Stimulated activated CD8-positive, alpha-beta memory T cell treated with anti-CD3 and anti-CD28 coated beads, Interleukin-7, amount 100 ng/mL, for 1 hour (primary cell): Measurements from ENCODE around the gene KRTAP12-1.
"Not testable (repeated sequence)": the region's sequence is repeated elsewhere in the genome, so short reads cannot be mapped to it uniquely, and the experiment has no call there.

ENCODE experiments used
- DNase-seq, 2 donors: peaks; one replicate each; pipeline ENCODE4 v3.0.0-alpha.2; 2020; ENCODE audit warnings: low read depth in 2 of 2

Gene KRTAP12-1

GRCh38 chr21:44697811-44698734, 16.1 kb upstream of the KRTAP12-1 start:
- no peak for DNase-seq

DNA sequence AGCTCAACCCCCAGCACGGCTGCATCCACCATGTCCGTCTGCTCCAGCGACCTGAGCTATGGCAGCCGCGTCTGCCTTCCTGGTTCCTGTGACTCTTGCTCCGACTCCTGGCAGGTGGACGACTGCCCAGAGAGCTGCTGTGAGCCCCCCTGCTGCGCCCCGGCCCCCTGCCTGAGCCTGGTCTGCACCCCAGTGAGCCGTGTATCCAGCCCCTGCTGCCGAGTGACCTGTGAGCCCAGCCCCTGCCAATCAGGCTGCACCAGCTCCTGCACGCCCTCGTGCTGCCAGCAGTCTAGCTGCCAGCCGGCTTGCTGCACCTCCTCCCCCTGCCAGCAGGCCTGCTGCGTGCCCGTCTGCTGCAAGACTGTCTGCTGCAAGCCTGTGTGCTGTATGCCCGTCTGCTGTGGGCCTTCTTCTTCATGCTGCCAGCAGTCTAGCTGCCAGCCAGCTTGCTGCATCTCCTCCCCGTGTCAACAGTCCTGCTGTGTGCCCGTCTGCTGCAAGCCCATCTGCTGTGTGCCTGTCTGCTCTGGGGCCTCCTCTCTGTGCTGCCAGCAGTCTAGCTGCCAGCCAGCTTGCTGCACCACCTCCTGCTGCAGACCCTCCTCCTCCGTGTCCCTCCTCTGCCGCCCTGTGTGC, 15.3 kb upstream of the KRTAP12-1 start, which contains the start of gene KRTAP10-12:
TSS of gene KRTAP10-12 (plus strand) at position 1 of the 639 bp plus-strand sequence. CDS start at position 31, 30 bp downstream.
- DNase-seq: not testable (repeated sequence)

DNA sequence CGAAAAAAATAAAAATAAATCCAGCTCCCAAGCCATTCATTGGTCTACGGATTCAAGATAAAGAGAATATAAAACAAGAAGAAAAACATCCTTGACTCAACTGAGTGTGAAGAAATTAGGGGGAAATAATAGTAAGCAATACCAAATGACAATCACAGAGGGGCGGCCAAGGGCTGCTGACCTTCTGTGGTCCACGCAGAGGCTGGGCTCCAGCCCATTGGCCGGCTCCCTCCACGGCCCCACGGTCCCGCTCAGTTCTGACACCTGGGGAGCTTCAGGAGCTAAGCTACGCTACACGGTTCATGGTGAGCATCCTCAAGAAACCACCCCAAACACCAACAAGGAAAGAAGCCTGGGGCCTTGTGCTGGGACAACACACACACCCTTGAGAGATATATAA, 14.6 kb upstream of the KRTAP12-1 start:
- no peak for DNase-seq

- no peak for DNase-seq
Measured at GRCh38 chr21:44695641-44696040, 13.7 kb upstream of the KRTAP12-1 start.

GRCh38 chr21:44695184-44695583, 13.2 kb upstream of the KRTAP12-1 start:
- no peak for DNase-seq

- DNase-seq: no peak
Measured at GRCh38 chr21:44694776-44695175, 12.8 kb upstream of the KRTAP12-1 start.

DNA sequence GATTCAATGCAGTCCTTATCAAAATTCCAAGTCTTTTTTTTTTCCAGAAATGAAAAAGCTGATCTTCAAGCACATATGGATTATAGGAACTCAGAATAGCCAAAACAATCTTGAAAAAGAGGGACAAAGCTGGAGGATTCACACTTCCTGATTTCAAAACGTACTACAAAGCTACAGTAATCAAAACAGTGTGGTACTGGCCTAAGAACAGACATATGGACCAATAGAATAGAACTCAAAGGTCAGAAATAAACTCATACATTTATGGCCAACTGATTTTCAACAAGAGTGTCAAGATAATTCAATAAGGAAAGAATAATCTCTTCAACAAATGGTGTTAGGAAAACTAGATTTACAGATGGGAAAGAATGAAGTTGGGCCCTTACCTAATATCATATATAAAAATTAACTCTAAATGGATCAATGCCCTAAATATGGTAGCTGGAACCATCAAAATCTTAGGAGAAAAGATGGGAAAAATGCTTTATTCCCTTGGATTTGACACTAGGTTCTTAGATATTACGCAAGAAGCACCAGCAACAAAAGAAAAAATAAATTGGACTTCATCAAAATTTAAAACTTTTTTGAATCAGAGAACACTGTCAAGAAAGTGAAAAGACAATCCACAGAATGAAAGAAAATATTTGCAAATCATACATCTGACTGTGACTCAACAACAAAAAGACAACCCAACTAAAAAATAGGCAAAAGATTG, 11.0 kb upstream of the KRTAP12-1 start:
- DNase-seq: no peak

DNA sequence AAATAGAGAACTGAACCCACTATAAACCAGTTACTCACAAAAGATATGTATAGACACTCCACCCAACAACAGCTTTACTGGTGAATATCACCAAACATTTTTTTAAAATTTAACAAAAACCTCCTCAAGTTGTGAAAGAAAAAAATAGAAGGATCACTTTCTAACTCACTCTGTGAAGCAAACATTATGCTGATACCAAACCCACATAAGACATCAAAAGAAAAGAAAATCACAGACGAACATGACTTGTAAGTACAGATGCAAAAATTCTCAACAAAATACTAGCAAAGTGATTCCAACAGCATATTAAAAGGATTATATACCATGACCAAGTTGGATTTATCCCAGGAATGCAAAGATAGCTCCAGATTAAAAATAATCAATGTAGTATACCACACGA, 9.7 kb upstream of the KRTAP12-1 start:
- no peak for DNase-seq

DNA sequence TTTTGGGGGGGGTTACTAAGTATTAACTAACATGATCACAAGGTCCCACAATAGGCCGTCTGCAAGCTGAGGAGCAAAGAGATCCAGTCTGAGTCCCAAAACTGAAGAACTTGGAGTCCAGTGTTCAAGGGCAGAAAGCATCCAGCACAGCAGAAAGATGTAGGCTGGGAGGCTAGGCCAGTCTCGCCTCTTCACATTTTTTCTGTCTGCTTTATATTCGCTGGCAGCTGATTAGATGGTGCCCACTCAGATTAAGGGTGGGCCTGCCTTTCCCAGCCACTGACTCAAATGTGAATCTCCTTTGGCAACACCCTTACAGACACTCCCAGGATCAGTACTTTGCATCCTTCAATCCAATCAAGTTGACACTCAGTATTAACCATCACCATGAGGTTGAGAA, 7.8 kb upstream of the KRTAP12-1 start:
- DNase-seq: not testable (repeated sequence)

DNA sequence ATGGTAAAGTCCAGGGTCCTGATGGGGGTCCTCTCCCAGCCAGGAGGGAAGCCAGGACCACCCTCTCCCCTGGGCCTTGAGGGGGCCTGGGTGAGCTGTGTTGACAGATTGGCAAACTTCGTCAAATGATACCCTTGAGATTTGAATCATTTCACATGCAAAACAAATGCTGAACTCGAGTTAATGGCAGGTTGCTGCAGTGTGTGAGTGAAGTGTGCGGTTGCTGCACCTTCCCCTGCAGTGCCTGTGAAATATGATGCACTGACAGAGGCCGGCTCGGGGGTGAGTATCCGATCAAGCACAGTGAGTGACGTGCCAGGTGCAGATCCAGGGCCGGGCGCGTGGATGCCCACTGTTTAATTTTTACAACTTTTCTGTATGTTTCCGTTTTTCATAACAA, 5.7 kb upstream of the KRTAP12-1 start:
- no peak for DNase-seq

DNA sequence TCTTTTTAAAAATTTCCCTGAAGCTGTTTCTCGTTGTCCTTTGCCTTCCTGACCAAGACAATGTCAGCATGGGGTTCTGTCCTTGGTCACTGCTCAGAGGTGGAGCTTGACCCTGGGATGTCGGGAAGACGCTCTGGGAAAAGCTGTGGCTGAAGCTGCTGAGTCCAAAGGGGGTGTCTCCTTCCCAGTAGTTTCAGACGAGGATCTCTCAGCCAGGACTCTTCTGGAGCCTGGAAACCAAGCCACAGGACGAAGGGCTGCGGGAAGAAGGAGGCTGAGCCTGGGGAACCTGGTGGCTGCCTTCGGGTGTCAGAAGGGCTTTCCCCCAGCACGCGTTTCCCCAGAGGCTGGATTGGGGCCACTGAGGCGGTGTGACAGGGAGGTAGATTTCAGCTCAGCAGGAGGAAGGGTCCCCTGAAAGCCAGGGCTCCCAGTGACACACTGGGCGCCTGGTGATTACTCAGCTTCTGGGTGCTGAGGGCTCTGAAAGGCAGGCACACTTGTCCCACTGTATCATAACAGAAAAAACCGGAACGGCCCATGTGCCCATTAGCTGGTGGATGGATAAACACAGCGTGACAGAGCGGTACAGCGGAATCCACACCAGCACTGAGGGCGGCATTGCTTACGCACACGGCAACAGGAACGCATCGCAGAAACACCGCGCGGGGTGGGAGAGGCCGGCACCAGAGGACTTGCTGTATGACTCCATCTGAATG, 5.0 kb upstream of the KRTAP12-1 start:
- no peak for DNase-seq

GRCh38 chr21:44686000-44686781, 4.2 kb upstream of the KRTAP12-1 start:
- no peak for DNase-seq

DNA sequence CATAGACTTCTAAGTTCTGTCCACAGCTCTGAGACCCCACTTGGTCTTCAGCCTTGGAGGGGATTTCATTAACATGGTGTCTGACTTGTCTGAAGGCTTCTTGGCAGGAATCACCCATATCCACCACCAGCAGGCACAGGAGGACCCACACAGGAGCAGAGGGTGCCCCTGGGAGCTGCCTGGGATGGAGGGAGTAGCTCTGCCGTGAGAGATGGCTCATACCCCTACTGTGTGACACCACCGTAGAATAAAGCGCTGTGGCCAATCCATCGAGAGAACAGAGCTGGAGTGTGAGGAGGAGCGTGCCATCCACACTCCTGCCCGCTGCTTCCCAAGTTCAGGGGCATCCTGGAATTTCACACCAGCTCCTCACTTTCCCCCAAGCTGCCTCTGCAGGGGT, 3.1 kb upstream of the KRTAP12-1 start:
- not testable (repeated sequence) for DNase-seq

DNA sequence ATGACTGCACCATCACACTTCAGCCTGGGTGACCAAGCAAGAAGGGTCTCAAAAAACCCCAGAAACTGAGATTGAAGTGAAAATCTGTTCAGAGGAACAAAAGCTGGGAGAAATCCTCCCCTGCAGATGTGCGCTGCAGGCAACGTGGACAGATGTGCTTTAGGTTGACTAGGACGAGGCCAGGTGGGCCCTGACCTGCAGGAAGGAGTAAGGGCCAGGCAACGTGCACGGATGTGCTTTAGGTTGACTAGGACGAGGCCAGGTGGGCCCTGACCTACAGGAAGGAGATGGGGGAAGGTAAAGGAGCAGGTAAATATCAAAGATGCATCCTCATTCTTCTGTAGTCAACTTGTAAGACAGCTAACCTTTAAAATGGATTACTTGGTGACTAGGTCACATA, 2.5 kb upstream of the KRTAP12-1 start:
- DNase-seq: no peak

GRCh38 chr21:44684077-44684476, 2.1 kb upstream of the KRTAP12-1 start:
- no peak for DNase-seq

GRCh38 chr21:44682580-44683151, 703 bp upstream of the KRTAP12-1 start:
- no peak for DNase-seq

DNA sequence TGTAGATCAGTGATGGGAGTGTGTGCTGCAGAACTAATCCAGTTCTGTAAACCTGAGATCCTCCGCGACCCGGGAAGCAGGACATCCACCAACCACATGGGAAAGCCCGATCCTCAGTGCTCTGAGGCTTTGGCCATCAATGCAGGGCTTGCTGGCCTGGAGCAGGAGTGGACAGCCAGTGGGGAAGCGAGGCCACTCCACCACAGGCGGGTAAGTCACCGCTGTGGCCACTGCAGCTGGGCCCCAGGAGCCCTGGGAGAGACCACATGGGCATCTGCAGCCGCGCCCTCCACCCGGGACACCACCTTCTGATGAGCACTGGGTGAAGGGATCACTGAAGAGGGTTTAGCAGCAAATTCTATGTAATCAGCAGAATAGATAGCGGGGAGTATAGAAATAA, 811 bp downstream of the KRTAP12-1 start:
- no peak for DNase-seq

- DNase-seq: no peak
Measured at GRCh38 chr21:44677881-44678280, 4.1 kb downstream of the KRTAP12-1 start.

DNA sequence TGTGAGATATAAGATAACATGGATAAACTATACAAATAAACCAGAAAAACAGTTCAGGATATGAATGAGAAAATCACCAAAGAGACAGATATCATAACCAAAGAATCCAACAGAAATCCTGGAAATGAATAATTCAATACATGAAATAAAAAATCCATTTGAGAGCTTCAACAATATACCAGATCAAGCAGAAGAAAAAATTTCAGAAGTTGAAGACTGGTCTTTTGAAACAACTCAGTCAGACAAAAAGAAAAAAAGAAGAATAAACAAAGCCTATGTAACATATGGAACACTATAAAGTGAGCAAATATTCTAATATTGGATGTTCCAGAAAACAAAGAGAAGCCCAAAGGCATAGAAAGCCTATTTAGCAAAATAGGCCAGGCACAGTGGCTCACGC, 10.1 kb downstream of the KRTAP12-1 start:
- no peak for DNase-seq

DNA sequence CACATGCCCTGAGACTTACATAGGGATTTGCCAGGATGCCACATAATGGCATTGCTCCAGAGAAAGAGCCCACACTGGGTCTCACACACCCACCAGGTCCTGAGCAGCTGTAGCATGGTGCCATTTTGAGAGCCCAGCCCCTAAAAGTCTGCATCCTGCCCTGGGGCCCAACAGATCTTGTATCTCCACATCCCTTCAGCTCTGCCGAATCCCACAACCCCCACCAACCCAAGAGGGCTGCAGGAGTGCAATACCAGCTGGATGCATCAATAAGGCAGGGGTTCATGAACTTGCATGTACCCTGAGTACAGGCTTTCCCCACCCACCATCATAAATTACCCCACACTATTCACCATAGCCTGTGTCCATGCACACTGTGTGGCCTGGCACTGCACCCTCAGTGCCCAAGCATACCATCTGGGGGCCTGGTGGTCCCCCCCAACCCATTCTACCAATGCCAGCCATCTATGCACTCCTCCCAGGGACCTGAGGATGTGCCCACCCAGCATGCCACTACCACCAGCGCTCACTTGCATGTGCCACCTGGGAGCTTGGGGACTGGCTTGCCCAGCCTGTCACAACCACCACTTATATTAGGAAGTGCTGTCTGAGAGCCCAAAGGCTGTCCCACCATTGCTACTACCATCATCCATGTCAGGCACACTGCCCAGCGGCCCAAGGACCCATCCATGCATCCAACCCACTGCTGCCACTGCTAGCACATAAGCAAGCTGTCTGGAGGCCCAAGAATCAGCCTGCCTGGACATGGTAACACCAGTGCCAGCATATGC, 11.1 kb downstream of the KRTAP12-1 start:
- DNase-seq: no peak
